ENCODE measurements around the gene YPEL2. TPM values are rescaled to one million over a fixed set of nuclear protein-coding genes. Genes with fewer than 3 reads are reported as not detected.

Gene YPEL2
- polyA plus RNA-seq, 1 donor (not counting 4 experiments of a cell fraction or from before 2014, with no cell fraction given): 4.6 TPM

- Histone ChIP-seq H3K9ac (ENCODE audit: control insufficient read depth, extremely low read depth, insufficient read depth, low read length) (no peak overlapping the region), H4K20me1 (ENCODE audit: control insufficient read depth, extremely low read depth, insufficient read depth, low read length) (no peaks in the 10 kb centered on the region), H3K36me3 (ENCODE audit: control insufficient read depth in 2 of 2, extremely low read depth in 1 of 2, insufficient read depth in 2 of 2, low read length in 2 of 2) (no peaks in the 10 kb centered on the region), H3K79me2 (ENCODE audit: control insufficient read depth, insufficient read depth, low read length) (no peaks in the 10 kb centered on the region), H3K4me3 (ENCODE audit: control insufficient read depth in 2 of 3, extremely low read depth in 1 of 3, insufficient read depth in 2 of 3, low read depth in 1 of 3, low read length in 3 of 3) (no peak overlapping the region), H3K27ac (ENCODE audit: control insufficient read depth, insufficient read depth, low read length) (no peak overlapping the region), H2AFZ (ENCODE audit: control insufficient read depth, low read length) (no peak overlapping the region), H3K4me2 (ENCODE audit: control insufficient read depth, extremely low read depth, insufficient read depth, low read depth, low read length) (no peak overlapping the region), H3K4me1 (ENCODE audit: control insufficient read depth, extremely low read depth, insufficient read depth, low read length) (peaks cover 3% of the 10 kb centered on the region), H3K27me3 (ENCODE audit: control insufficient read depth, extremely low read depth, insufficient read depth, low read length) (no peaks in the 10 kb centered on the region), H3K9me3 (ENCODE audit: control insufficient read depth, low read depth, low read length) (no peaks in the 10 kb centered on the region), H3K9me1 (ENCODE audit: control insufficient read depth, extremely low read depth, insufficient read depth, low read length) (no peaks in the 10 kb centered on the region)
- TF ChIP-seq, protein P1, sequence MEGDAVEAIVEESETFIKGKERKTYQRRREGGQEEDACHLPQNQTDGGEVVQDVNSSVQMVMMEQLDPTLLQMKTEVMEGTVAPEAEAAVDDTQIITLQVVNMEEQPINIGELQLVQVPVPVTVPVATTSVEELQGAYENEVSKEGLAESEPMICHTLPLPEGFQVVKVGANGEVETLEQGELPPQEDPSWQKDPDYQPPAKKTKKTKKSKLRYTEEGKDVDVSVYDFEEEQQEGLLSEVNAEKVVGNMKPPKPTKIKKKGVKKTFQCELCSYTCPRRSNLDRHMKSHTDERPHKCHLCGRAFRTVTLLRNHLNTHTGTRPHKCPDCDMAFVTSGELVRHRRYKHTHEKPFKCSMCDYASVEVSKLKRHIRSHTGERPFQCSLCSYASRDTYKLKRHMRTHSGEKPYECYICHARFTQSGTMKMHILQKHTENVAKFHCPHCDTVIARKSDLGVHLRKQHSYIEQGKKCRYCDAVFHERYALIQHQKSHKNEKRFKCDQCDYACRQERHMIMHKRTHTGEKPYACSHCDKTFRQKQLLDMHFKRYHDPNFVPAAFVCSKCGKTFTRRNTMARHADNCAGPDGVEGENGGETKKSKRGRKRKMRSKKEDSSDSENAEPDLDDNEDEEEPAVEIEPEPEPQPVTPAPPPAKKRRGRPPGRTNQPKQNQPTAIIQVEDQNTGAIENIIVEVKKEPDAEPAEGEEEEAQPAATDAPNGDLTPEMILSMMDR (optimal IDR thresholded peaks at IDR 0.05 in 1 of 3, IDR thresholded peaks at IDR 0.05 in 1 of 3, conservative IDR thresholded peaks at IDR 0.05 in 1 of 3; ENCODE audit: extremely low read depth in 1 of 3, insufficient read depth in 2 of 3, low read length in 3 of 3): no peak
- no peak for TF ChIP-seq EZH2 (IDR thresholded peaks at IDR 0.05; ENCODE audit: low read length)
- FAIRE-seq (no peak), DNase-seq (ENCODE audit: low read depth, low spot score) (no peak)
- dilution Hi-C loops (cut with MboI; ENCODE audit: extremely low pct_ligation_motif_present, low sequenced_read_pairs): loop anchor here (25.0 kb wide), 1 partner anchor 88 kb away; the partner anchor contains the start of gene YPEL2
These were observed 93.9 kb downstream of the YPEL2 start for GRCh38 chr17:59425085-59425931.

GRCh38 chr17:59426031-59426430 lies 94.6 kb downstream of the YPEL2 start:
- Histone ChIP-seq H3K4me3 (ENCODE audit: control insufficient read depth in 2 of 3, extremely low read depth in 1 of 3, insufficient read depth in 2 of 3, low read depth in 1 of 3, low read length in 3 of 3) (no peak overlapping the region), H4K20me1 (ENCODE audit: control insufficient read depth, extremely low read depth, insufficient read depth, low read length) (no peaks in the 10 kb centered on the region), H3K27me3 (ENCODE audit: control insufficient read depth, extremely low read depth, insufficient read depth, low read length) (no peaks in the 10 kb centered on the region), H3K36me3 (ENCODE audit: control insufficient read depth in 2 of 2, extremely low read depth in 1 of 2, insufficient read depth in 2 of 2, low read length in 2 of 2) (no peaks in the 10 kb centered on the region), H3K9ac (ENCODE audit: control insufficient read depth, extremely low read depth, insufficient read depth, low read length) (no peak overlapping the region), H3K4me2 (ENCODE audit: control insufficient read depth, extremely low read depth, insufficient read depth, low read depth, low read length) (no peak overlapping the region), H3K9me1 (ENCODE audit: control insufficient read depth, extremely low read depth, insufficient read depth, low read length) (no peaks in the 10 kb centered on the region), H3K9me3 (ENCODE audit: control insufficient read depth, low read depth, low read length) (no peaks in the 10 kb centered on the region), H3K27ac (ENCODE audit: control insufficient read depth, insufficient read depth, low read length) (no peak overlapping the region), H3K4me1 (ENCODE audit: control insufficient read depth, extremely low read depth, insufficient read depth, low read length) (peaks cover 3% of the 10 kb centered on the region), H3K79me2 (ENCODE audit: control insufficient read depth, insufficient read depth, low read length) (no peaks in the 10 kb centered on the region), H2AFZ (ENCODE audit: control insufficient read depth, low read length) (no peak overlapping the region)
- FAIRE-seq (no peak), DNase-seq (ENCODE audit: low read depth, low spot score) (no peak)
- dilution Hi-C loops (cut with MboI; ENCODE audit: extremely low pct_ligation_motif_present, low sequenced_read_pairs): loop anchor here (25.0 kb wide), 1 partner anchor 89 kb away; the partner anchor contains the start of gene YPEL2
- TF ChIP-seq, protein P1 (optimal IDR thresholded peaks at IDR 0.05 in 1 of 3, IDR thresholded peaks at IDR 0.05 in 1 of 3, conservative IDR thresholded peaks at IDR 0.05 in 1 of 3; ENCODE audit: extremely low read depth in 1 of 3, insufficient read depth in 2 of 3, low read length in 3 of 3): no peak
- no peak for TF ChIP-seq EZH2 (IDR thresholded peaks at IDR 0.05; ENCODE audit: low read length)

All from keratinocyte (primary cell).